B cell (primary cell): ENCODE results near the gene RPRD1B. TPM values are rescaled to one million over a fixed set of nuclear protein-coding genes. Genes with fewer than 3 reads are reported as not detected.

Experiments used
- ATAC-seq: fragments of 200-7000 bp; cut with Tn5 transposase; one replicate; pipeline ENCODE4 v1.10.0; 2021; ENCODE audit warnings: low read depth, mild to moderate bottlenecking, moderate number of reproducible peaks, moderate library complexity
- CTCF ChIA-PET: fragments of 350-600 bp; sonication (Branson Sonifier 250); formaldehyde crosslinking; loops from one replicate; lab custom pipeline; 2021; ENCODE audit warnings: antibody characterized with exemption, inconsistent platforms; lab: Charles Lee
- POLR2A ChIA-PET: fragments of 350-600 bp; sonication (Branson Sonifier 250); formaldehyde crosslinking; loops from one replicate; lab custom pipeline; 2021; ENCODE audit warnings: antibody characterized with exemption; lab: Charles Lee
- DNase-seq: peaks from one replicate; pipeline ENCODE4 v3.0.0; 2013
- H2AFZ ChIP-seq: 2 replicates; pipeline ENCODE4 v1.6.1; 2012; ENCODE audit warnings: mild to moderate bottlenecking, low read depth, low read length; ENCODE audit not compliant: insufficient read depth, poor library complexity, severe bottlenecking
- H3K27ac ChIP-seq, 2 donors: 1 replicate in 1 of 2; 2 replicates in 1 of 2; pipeline ENCODE4 v1.5.1; 2012 to 2013; ENCODE audit warnings: low read length in 2 of 2, mild to moderate bottlenecking in 2 of 2, moderate library complexity in 1 of 2
- H3K27me3 ChIP-seq, 4 experiments: fragments of 200-600 bp in 1 of 4; sonication (generic) in 1 of 4; replicated peaks in 1 of 4; 1 replicate in 2 of 4; 2 replicates in 2 of 4; pipeline versions ENCODE4 v1.6.1 to v1.7.0; 2013 to 2016; ENCODE audit warnings: low read length in 3 of 4, mild to moderate bottlenecking in 2 of 4, mixed read lengths in 1 of 4, moderate library complexity in 1 of 4; ENCODE audit not compliant: insufficient read depth in 4 of 4, control insufficient read depth in 3 of 4; ENCODE audit errors: control extremely low read depth in 1 of 4
- H3K36me3 ChIP-seq, 2 experiments: replicated peaks in 1 of 2; 1 replicate in 1 of 2; 2 replicates in 1 of 2; pipeline versions ENCODE4 v1.6.1 to v1.7.1; 2013; ENCODE audit warnings: low read length in 1 of 2; ENCODE audit not compliant: insufficient read depth in 2 of 2, control insufficient read depth in 1 of 2; ENCODE audit errors: control extremely low read depth in 1 of 2, extremely low read depth in 1 of 2
- H3K4me1 ChIP-seq, 2 donors: fragments of 200-600 bp in 1 of 2; sonication (generic) in 1 of 2; 1 replicate in 1 of 2; 2 replicates in 1 of 2; pipeline versions ENCODE4 v1.5.1 to v1.6.1; 2013 to 2017; ENCODE audit warnings: low read length in 2 of 2; ENCODE audit not compliant: control insufficient read depth in 2 of 2, insufficient read depth in 2 of 2
- H3K4me2 ChIP-seq: replicated peaks from 2 replicates; pipeline ENCODE3; 2012; ENCODE audit warnings: mild to moderate bottlenecking, low read depth, low read length; ENCODE audit not compliant: poor library complexity, severe bottlenecking
- H3K4me3 ChIP-seq, 5 experiments: fragments of 200-600 bp in 1 of 5; sonication (generic) in 1 of 5; 1 replicate in 3 of 5; 2 replicates in 2 of 5; pipeline versions ENCODE4 v1.5.1 to v1.7.0; 2011 to 2016; ENCODE audit warnings: low read length in 4 of 5, mild to moderate bottlenecking in 4 of 5, low read depth in 2 of 5, control low read depth in 1 of 5, moderate library complexity in 1 of 5; ENCODE audit not compliant: insufficient read depth in 1 of 5; ENCODE audit errors: control extremely low read depth in 1 of 5, extremely low read depth in 1 of 5
- H3K79me2 ChIP-seq: fragments of 200-600 bp; sonication (generic); one replicate; pipeline ENCODE4 v1.6.0; 2016; ENCODE audit warnings: low read length; ENCODE audit not compliant: control insufficient read depth, insufficient read depth
- H3K9ac ChIP-seq: fragments of 200-600 bp; sonication (generic); 2 replicates; pipeline ENCODE4 v1.6.1; 2017; ENCODE audit warnings: mild to moderate bottlenecking, low read length, moderate library complexity
- H3K9me3 ChIP-seq, 3 donors: one replicate each; pipeline versions ENCODE4 v1.6.1 to v1.7.1; 2013; ENCODE audit warnings: low read length in 2 of 3; ENCODE audit not compliant: control insufficient read depth in 2 of 3, insufficient read depth in 1 of 3; ENCODE audit errors: control extremely low read depth in 1 of 3
- H4K20me1 ChIP-seq: 2 replicates; pipeline ENCODE4 v1.6.0; 2012; ENCODE audit warnings: mild to moderate bottlenecking, low read length; ENCODE audit not compliant: insufficient read depth, control insufficient read depth, poor library complexity, severe bottlenecking
- H3K27ac Mint-ChIP-seq: one replicate; pipeline ENCODE4 v1.8.0; 2021; ENCODE audit warnings: mixed read lengths
- H3K27me3 Mint-ChIP-seq: one replicate; pipeline ENCODE4 v1.8.0; 2021; ENCODE audit warnings: mixed read lengths
- H3K4me1 Mint-ChIP-seq: one replicate; pipeline ENCODE4 v1.8.0; 2021; ENCODE audit warnings: mixed read lengths
- H3K4me3 Mint-ChIP-seq: one replicate; pipeline ENCODE4 v1.8.0; 2021; ENCODE audit warnings: mixed read lengths
- H3K9me3 Mint-ChIP-seq: one replicate; pipeline ENCODE4 v1.8.0; 2022; ENCODE audit warnings: mixed read lengths; ENCODE audit not compliant: insufficient read depth
- CTCF ChIP-seq: fragments of 200-600 bp; IDR thresholded peaks from one replicate; pipeline ENCODE4 v1.8.0; 2022; ENCODE audit warnings: antibody characterized with exemption, mild to moderate bottlenecking
- EZH2 ChIP-seq: IDR thresholded peaks from 2 replicates; pipeline ENCODE4 v1.6.1; 2012; ENCODE audit warnings: borderline replicate concordance, low read depth, mild to moderate bottlenecking, moderate library complexity, low read length; ENCODE audit not compliant: insufficient read depth, poor library complexity, severe bottlenecking
- WGBS: methylation state at CpG from one replicate; pipeline ENCODE4 v1.1.5; 2013; ENCODE audit warnings: missing lambda C conversion rate; ENCODE audit not compliant: insufficient coverage; 5-methylcytosine and 5-hydroxymethylcytosine counted together
- intact Hi-C: fragments of 100-400 bp; cut with micrococcal nuclease; formaldehyde crosslinking; loops from one replicate; pipeline ENCODE4 v1.10.0; 2022
- polyA plus RNA-seq: library from polyadenylated mRNA; depleted of rRNA; stranded (reverse); fragments of >200 nt; gene quantifications from 2 replicates; pipeline ENCODE4 v1.2.3, GENCODE V29; 2012
- total RNA-seq, 2 donors: library from RNA; stranded (reverse); fragments of 120-200 nt in 1 of 2; gene quantifications; 1 replicate in 1 of 2; 2 replicates in 1 of 2; pipeline versions ENCODE4 v1.2.3 to v1.2.4, GENCODE V29; 2013 to 2022

Gene RPRD1B
- total and polyA plus RNA-seq, 2 donors (not counting 1 experiment from before 2014, with no cell fraction given): 6.0 to 54.9 TPM

- H3K4me2 ChIP-seq: no peak overlapping the region
- no peak for ATAC-seq
- peak overlapping the region; percentile 3 for H3K27ac Mint-ChIP-seq
- intact Hi-C loops: no loop called here
- TF ChIP-seq EZH2: no peak
- TF ChIP-seq CTCF: no peak
- H3K27me3 Mint-ChIP-seq: no peaks in the 10 kb centered on the region
- no peak overlapping the region for H3K27ac ChIP-seq
- no peak overlapping the region for H3K4me3 ChIP-seq
- 71% methylated on average over 2 of the region's 3 CpGs for WGBS
- H3K4me1 ChIP-seq: peaks cover 11 to 21% of the 10 kb centered on the region in 2 donors
- H4K20me1 ChIP-seq: peaks cover 6% of the 10 kb centered on the region
- peaks cover 64% of the 10 kb centered on the region for H3K79me2 ChIP-seq
- peaks cover 48% of the 10 kb centered on the region for H3K4me1 Mint-ChIP-seq
- no peaks in the 10 kb centered on the region for H3K27me3 ChIP-seq
- DNase-seq: no peak
- ChIA-PET CTCF (interaction anchor here (1.0 to 1.9 kb wide), 3 partner anchors 8 to 24 kb away, joined by 4 to 8 read pairs (median 6); no protein-coding TSS in a partner anchor), POLR2A (interaction anchor here (0.7 kb wide), 1 partner anchor 1077 kb away, joined by 4 read pairs; no protein-coding TSS in a partner anchor)
- H3K9me3 Mint-ChIP-seq: no peaks in the 10 kb centered on the region
- H3K9ac ChIP-seq: no peak overlapping the region
- H2AFZ ChIP-seq: no peak overlapping the region
- peak overlapping the region; percentile 3 for H3K4me3 Mint-ChIP-seq
- peaks cover 1 to 51% of the 10 kb centered on the region in 2 experiments for H3K36me3 ChIP-seq
- H3K9me3 ChIP-seq: no peaks in the 10 kb centered on the region
These were observed 48.0 kb downstream of the RPRD1B start for GRCh38 chr20:38081575-38081974.

- DNase-seq: no peak
- H4K20me1 ChIP-seq: peaks cover 6% of the 10 kb centered on the region
- no peak overlapping the region for H3K4me3 ChIP-seq
- H3K4me2 ChIP-seq: no peak overlapping the region
- H3K27ac ChIP-seq: no peak overlapping the region
- H3K9ac ChIP-seq: no peak overlapping the region
- ATAC-seq: no peak
- no peak overlapping the region for H3K4me3 Mint-ChIP-seq
- H3K79me2 ChIP-seq: peaks cover 54% of the 10 kb centered on the region
- ChIA-PET CTCF (interaction anchor here (0.7 to 2.1 kb wide), 5 partner anchors 10 to 138 kb away, joined by 3 to 11 read pairs (median 4); no protein-coding TSS in a partner anchor), POLR2A (no interaction called here)
- no peak overlapping the region for H2AFZ ChIP-seq
- peaks cover 0 to 8% of the 10 kb centered on the region in 2 donors for H3K4me1 ChIP-seq
- no peaks in the 10 kb centered on the region for H3K9me3 ChIP-seq
- H3K9me3 Mint-ChIP-seq: no peaks in the 10 kb centered on the region
- no peak overlapping the region for H3K27ac Mint-ChIP-seq
- no peak for TF ChIP-seq CTCF
- TF ChIP-seq EZH2: no peak
- H3K36me3 ChIP-seq: peaks cover 2 to 54% of the 10 kb centered on the region in 2 experiments
- no peaks in the 10 kb centered on the region for H3K27me3 Mint-ChIP-seq
- intact Hi-C loops: no loop called here
- no peaks in the 10 kb centered on the region for H3K27me3 ChIP-seq
- H3K4me1 Mint-ChIP-seq: peaks cover 42% of the 10 kb centered on the region
These were observed 49.3 kb downstream of the RPRD1B start for GRCh38 chr20:38082894-38083293.
